Mesodermal cell (in vitro differentiated cells): ENCODE data around the gene GSTM1.

ENCODE experiments used
- H3K27ac ChIP-seq: 2 replicates; pipeline ENCODE4 v1.7.0; 2013; ENCODE audit warnings: mild to moderate bottlenecking, low read depth, low read length, moderate library complexity; ENCODE audit not compliant: severe bottlenecking
- H3K36me3 ChIP-seq: 2 replicates; pipeline ENCODE4 v1.7.1; 2013; ENCODE audit warnings: mild to moderate bottlenecking, low read length, moderate library complexity; ENCODE audit not compliant: control insufficient read depth, insufficient read depth
- H3K4me1 ChIP-seq: one replicate; pipeline ENCODE4 v1.7.1; 2013; ENCODE audit warnings: mild to moderate bottlenecking, low read length; ENCODE audit not compliant: insufficient read depth, control insufficient read depth, poor library complexity, severe bottlenecking
- H3K4me3 ChIP-seq: 2 replicates; pipeline ENCODE4 v1.7.0; 2013; ENCODE audit warnings: low read length, control low read depth, mild to moderate bottlenecking; ENCODE audit not compliant: insufficient read depth, poor library complexity, severe bottlenecking; ENCODE audit errors: extremely low read depth
- H3K9me3 ChIP-seq: 2 replicates; pipeline ENCODE4 v1.7.1; 2013; ENCODE audit warnings: mild to moderate bottlenecking, low read length, moderate library complexity; ENCODE audit not compliant: control insufficient read depth
- WGBS, 2 experiments: methylation state at CpG; one replicate each; pipeline ENCODE4 v1.1.5; 2013; ENCODE audit warnings: missing lambda C conversion rate in 2 of 2; ENCODE audit not compliant: insufficient coverage in 2 of 2; 5-methylcytosine and 5-hydroxymethylcytosine counted together

Gene GSTM1

DNA sequence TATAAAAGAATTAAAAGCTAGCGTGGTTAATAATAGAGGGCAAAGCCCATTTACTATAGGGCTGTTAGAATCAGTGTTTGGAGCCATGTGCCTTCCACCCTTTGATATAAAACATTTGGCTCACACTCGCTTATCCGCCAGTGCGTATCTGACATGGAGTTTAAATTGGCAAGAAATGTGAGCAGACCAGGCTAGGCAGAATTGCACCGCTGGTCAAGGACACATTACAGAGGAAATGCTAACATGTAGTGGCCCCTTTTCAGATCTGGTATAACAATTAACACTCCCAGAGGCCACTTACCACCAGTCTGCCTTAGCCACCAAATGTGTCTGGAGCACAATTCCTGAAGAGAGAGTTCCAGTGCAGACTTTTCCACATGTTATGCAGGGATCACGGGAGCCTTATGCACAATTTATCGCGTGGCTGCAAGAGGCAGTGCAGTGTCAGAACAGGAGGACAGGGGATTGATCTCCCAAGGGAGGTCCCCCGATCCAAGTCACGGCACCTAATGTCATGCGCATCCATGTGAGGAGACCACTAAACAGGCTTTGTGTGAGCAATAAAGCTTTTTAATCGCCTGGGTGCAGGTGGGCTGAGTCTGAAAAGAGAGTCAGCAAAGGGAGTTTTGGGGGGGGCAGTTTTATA lies 39.2 kb downstream of the GSTM1 start:
- no peaks in the 10 kb centered on the region for H3K36me3 ChIP-seq
- H3K4me1 ChIP-seq: peaks cover under 1% of the 10 kb centered on the region
- no peak overlapping the region for H3K27ac ChIP-seq
- WGBS, 2 experiments: 92 to 100% methylated on average over 8 to 10 of the region's 12 CpGs
- no peaks in the 10 kb centered on the region for H3K9me3 ChIP-seq
- no peak overlapping the region for H3K4me3 ChIP-seq

DNA sequence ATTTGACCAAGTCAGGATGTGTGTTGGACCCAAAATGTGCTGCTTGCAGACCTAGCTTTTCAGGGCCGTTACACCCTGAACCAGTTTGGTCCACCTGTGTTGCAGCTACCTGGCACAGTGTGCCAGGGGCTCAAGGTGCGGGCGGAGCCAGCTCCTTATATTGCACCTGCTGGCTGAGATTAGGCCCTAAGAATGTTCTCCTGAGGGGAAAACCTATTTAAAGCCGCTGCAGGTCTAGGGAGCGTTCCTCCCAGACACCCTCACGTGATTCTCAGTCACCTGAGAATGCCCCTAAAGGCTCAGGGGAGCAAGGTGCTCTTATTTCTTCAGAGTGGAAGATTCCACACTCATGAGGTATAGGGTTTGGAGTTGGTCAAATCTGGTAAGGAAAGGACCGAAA lies 41.3 kb downstream of the GSTM1 start:
- no peak overlapping the region for H3K27ac ChIP-seq
- peaks cover 4% of the 10 kb centered on the region for H3K4me1 ChIP-seq
- peaks cover 4% of the 10 kb centered on the region for H3K9me3 ChIP-seq
- H3K4me3 ChIP-seq: no peak overlapping the region
- no peaks in the 10 kb centered on the region for H3K36me3 ChIP-seq
- 87 to 89% methylated on average over 4 to 6 of the region's 7 CpGs for WGBS, 2 experiments

- no peaks in the 10 kb centered on the region for H3K36me3 ChIP-seq
- H3K9me3 ChIP-seq: peaks cover 5% of the 10 kb centered on the region
- 70 to 85% methylated on average over 6 of the region's 6 CpGs for WGBS, 2 experiments
- H3K4me3 ChIP-seq: no peak overlapping the region
- H3K4me1 ChIP-seq: peaks cover 4% of the 10 kb centered on the region
- H3K27ac ChIP-seq: no peak overlapping the region
Measured at GRCh38 chr1:109730666-109731065, 43.0 kb downstream of the GSTM1 start.

DNA sequence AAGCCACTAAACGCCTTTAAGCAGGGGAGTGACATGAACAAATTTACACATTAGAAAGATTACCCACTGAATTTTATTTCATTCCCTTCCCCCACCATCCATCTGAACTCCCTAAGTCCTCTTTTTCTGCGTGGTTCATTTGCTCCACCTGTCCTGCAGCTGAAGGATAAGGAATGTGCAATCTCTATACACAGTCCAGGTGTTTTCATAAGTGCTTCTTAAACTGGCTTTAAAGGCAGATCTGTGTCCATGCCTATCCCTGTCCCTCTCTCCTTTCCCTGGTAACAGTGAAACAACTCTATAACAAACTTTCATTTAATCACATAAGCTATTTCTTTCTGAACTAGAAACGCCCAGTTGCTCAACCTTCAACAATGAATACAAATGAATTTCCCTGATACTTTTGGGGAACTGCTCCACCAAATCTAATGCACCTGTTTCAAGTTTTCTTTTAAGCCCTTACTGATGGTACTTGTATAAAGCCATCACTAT lies 44.8 kb downstream of the GSTM1 start:
- peaks cover 9% of the 10 kb centered on the region for H3K36me3 ChIP-seq
- H3K9me3 ChIP-seq: peaks cover 5% of the 10 kb centered on the region
- H3K27ac ChIP-seq: no peak overlapping the region
- H3K4me1 ChIP-seq: peaks cover 4% of the 10 kb centered on the region
- WGBS, 2 experiments: 73 to 78% methylated on average over 2 of the region's 3 CpGs
- no peak overlapping the region for H3K4me3 ChIP-seq

DNA sequence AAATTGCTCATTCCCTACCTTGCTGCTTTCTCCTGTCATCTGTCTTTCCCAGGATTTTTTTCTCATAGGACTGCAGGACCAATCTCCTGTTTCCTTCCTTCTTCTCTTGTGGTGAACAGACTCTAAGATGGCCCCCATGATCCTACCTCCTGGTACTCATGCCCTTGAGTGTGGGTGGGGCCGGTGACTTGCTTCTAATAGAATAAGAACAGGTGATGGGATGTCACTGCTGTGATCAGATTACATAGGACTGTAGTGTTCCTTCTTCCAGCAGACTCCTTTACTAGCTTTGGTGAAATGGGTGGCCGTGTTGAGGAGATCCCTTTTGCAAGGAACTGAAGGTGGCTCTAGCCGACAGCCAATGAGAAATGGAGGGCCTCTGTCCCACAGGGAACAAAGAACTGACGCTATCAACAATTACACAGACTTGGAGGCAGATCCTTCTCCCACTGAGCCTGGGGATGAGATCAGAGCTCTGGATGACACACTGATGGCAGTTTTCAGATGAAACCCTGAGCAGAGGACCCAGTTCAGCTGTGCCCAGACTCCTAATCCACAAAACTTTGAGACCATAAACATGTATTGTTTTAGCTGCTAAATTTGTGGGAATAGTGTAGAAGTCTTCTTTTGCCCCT lies 45.7 kb downstream of the GSTM1 start:
- Histone ChIP-seq H3K27ac (no peak overlapping the region), H3K4me3 (no peak overlapping the region), H3K9me3 (peaks cover 5% of the 10 kb centered on the region), H3K4me1 (peaks cover 4% of the 10 kb centered on the region), H3K36me3 (peaks cover 17% of the 10 kb centered on the region)
- 93% methylated on average over 2 of the region's 4 CpGs; no CpG with 5 or more reads in 1 of the 2 experiments for WGBS, 2 experiments

DNA sequence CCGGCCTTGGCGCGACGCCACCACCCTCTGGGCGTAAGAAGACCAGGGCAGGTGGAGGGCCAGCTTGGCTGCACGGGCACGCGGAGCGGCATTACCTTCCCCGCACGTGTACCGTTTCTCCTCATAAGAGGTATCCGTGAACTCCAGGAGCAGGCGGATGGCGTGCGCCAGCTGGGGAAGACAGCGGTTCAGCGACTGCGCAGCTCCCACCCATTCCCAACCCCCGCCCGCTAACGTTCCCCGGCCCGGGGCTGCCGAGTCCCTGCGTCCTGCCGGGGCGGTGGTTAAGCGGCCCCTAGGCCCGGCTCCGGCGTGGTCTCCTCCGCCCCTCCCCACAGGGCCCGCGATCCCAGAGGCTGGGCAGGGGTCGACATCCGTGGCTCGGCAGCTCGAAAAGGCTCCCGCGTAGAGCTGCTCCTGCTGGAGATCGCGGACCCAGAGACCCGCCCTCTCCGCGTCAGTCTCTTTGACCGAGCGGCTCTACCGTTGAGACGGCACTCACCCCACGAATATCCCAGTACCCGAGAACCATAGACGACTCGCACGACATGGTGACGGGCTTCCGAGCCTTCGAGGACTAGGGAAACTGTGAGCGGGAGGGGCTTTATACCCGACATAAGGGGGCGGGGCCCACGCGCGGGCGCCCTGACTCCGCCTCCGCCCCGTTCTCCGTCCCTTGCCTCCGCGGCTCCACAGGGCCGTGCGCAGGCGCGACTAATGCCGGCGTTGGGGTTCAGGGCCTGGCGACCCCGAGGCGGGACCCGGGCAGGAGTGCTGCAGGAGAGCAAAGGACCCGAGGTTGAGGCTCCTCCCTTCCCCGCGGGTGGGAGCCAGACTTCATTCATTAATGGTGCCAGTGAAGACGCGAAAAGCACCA lies 52.4 kb downstream of the GSTM1 start:
- 3 to 4% methylated on average over 56 to 69 of the region's 86 CpGs for WGBS, 2 experiments

DNA sequence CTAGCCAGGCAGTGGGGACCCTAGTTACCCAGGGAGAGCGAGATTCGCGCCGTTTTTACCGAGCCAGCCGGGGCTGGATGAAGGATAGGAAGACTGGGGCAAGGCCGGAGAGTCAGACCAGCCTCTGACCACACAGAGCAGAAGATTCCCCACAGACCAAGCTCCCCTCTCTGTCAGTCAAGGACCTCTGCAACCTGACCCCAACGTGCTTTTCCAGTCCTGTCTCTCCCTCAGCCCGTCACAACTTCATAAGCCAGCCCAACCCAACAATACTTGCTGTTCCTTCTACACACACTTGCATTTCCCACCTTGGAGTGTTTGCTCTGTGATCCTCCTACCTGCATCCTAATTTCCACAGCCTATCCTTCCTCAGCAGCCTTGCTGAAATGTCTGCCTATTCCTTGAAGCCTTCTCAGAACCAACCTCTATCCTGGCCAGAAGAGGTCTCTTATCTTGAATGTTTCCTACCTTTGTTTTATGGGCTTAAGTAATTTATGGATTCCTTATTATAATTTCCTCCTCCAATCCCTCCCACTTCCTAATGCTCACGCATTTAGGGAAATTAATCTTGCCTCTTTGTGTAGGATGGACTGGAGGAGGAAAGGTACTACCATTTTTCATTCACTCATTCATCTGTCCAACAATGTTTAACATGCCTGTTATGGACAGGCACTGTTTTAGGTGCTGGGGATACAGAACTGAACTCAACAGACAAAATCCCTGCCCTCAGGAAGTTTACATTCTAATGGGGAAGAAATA lies 53.2 kb downstream of the GSTM1 start, which contains the start of gene GSTM3:
Gene GSTM3 (minus strand): TSS at position 424 of the 759 bp plus-strand sequence. CDS start 751 bp downstream, outside the sequence.
- Histone ChIP-seq H3K4me1 (no peaks in the 10 kb centered on the region), H3K9me3 (no peaks in the 10 kb centered on the region), H3K27ac (peak within 1 kb of the TSS; percentile 41), H3K4me3 (peak within 1 kb of the TSS; percentile 55), H3K36me3 (peaks cover 17% of the 10 kb centered on the region)
- WGBS, 2 experiments: 19 to 25% methylated on average over 4 to 9 of the region's 10 CpGs

More for the DNA sequence above, 52.4 kb downstream of the GSTM1 start:
- Histone ChIP-seq H3K4me3 (peak overlapping the region; percentile 55), H3K36me3 (peaks cover 17% of the 10 kb centered on the region), H3K27ac (peak overlapping the region; percentile 41), H3K9me3 (no peaks in the 10 kb centered on the region), H3K4me1 (no peaks in the 10 kb centered on the region)
